ENCODE results near the gene TUBE1.

GRCh38 chr6:112044856-112045255 lies 42.4 kb downstream of the TUBE1 start:
- TF ChIP-seq CREB1 (CRISPR knock-in tag; IDR thresholded peaks at IDR 0.05; ENCODE audit: low read depth) (no peak), CTCF (conservative IDR thresholded peaks at IDR 0.05; ENCODE audit: low read depth in 2 of 2) (no peak), EZH2 (IDR thresholded peaks at IDR 0.05; ENCODE audit: low read depth, unreplicated experiment) (no peak)
